Activated naive CD4-positive, alpha-beta T cell treated with anti-CD3 and anti-CD28 coated beads for 36 hours (primary cell): ENCODE data around the gene TMEM179B. TPM values are rescaled to one million over a fixed set of nuclear protein-coding genes. Genes with fewer than 3 reads are reported as not detected.
"Not testable (repeated sequence)": the region's sequence is repeated elsewhere in the genome, so short reads cannot be mapped to it uniquely, and the experiment has no call there.

ENCODE experiments used
- CTCF ChIA-PET: fragments of 350-600 bp; sonication (Branson Sonifier 250); formaldehyde crosslinking; loops from one replicate; lab custom pipeline; 2021; ENCODE audit warnings: antibody characterized with exemption; lab: Charles Lee
- DNase-seq: peaks from one replicate; pipeline ENCODE4 v3.0.0-alpha.2; 2020
- H3K27ac Mint-ChIP-seq: one replicate; pipeline ENCODE4 v1.8.0; 2021; ENCODE audit warnings: mild to moderate bottlenecking, mixed read lengths
- H3K27me3 Mint-ChIP-seq: one replicate; pipeline ENCODE4 v1.8.0; 2021; ENCODE audit warnings: low read depth, mixed read lengths
- H3K36me3 Mint-ChIP-seq: one replicate; pipeline ENCODE4 v1.8.0; 2021; ENCODE audit warnings: low read depth, mixed read lengths
- H3K4me1 Mint-ChIP-seq: one replicate; pipeline ENCODE4 v1.8.0; 2021; ENCODE audit warnings: low read depth, mixed read lengths
- H3K4me3 Mint-ChIP-seq: one replicate; pipeline ENCODE4 v1.8.0; 2021; ENCODE audit warnings: mild to moderate bottlenecking, moderate library complexity, mixed read lengths
- H3K9me3 Mint-ChIP-seq: one replicate; pipeline ENCODE4 v1.8.0; 2021; ENCODE audit warnings: mixed read lengths
- intact Hi-C: fragments of 100-400 bp; cut with micrococcal nuclease; formaldehyde crosslinking; loops from one replicate; pipeline ENCODE4 v1.15.1; 2023
- total RNA-seq, 2 experiments: library from RNA; stranded (reverse); gene quantifications; one replicate each; pipeline ENCODE4 v1.2.3, GENCODE V29; 2021

Gene TMEM179B, protein sequence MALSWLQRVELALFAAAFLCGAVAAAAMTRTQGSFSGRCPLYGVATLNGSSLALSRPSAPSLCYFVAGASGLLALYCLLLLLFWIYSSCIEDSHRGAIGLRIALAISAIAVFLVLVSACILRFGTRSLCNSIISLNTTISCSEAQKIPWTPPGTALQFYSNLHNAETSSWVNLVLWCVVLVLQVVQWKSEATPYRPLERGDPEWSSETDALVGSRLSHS
- 10 to 100 TPM; 13.9 to 15.2 TPM for total RNA-seq

- DNase-seq = peak; percentile 99
- H3K9me3 Mint-ChIP-seq = no peaks in the 10 kb centered on the region
- peaks cover 17% of the 10 kb centered on the region for H3K36me3 Mint-ChIP-seq
- H3K4me3 Mint-ChIP-seq = peak within 1 kb of the TSS; percentile 92
- CTCF ChIA-PET = interaction anchor here (0.5 to 3.9 kb wide), 28 partner anchors 9 to 236 kb away, joined by 3 to 53 read pairs (median 6); partner anchors contain the start of genes HNRNPUL2, NXF1, STX5 and TAF6L
- intact Hi-C loops = loop anchor here (1.0 to 5.0 kb wide), 10 partner anchors 16 to 235 kb away; partner anchors contain the start of genes NXF1, POLR2G, TAF6L and TTC9C
- H3K27ac Mint-ChIP-seq = peak within 1 kb of the TSS; percentile 93
- peaks cover 47% of the 10 kb centered on the region for H3K4me1 Mint-ChIP-seq
- no peaks in the 10 kb centered on the region for H3K27me3 Mint-ChIP-seq
Observed at GRCh38 chr11:62787005-62787759, at the start of gene TMEM179B. TMEM179B (plus strand) TSS chr11:62787402; CDS start chr11:62787432, 30 bp downstream.

DNA sequence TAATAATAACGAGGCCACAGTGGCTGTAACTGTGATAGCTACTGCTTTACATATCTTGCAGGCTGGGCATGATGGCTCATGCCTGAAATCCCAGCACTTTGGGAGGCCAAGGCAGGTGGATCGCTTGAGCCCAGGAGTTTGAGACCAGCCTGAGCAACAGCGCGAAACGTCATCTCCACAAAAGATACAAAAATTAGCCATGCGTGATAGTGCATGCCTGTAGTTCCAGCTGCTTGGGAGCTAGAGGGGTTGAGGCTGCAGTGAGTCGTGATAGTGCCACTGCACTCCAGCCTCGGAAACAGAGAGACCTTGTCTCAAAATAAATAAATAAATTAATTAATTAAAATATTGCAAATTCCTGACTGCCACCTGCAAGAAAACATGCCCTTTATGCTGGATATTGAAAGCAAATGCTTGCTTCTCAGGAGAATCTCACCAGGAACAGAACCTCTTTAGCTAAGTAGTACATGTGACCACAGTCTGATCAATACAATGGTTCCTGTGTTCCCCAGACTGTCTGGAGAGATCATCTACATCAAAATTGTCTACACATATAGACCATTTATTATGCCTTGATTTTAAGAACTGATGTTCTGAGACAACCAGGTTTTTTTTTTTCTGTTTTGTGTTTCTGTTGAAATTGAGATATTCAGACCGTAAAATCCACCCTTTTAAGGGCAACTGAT is 39.6 kb upstream of the TMEM179B start:
- CTCF ChIA-PET = interaction anchor here (0.6 to 1.4 kb wide), 4 partner anchors 15 to 120 kb away, joined by 3 to 4 read pairs (median 4); no protein-coding TSS in a partner anchor
- no peak overlapping the region for H3K27ac Mint-ChIP-seq

DNA sequence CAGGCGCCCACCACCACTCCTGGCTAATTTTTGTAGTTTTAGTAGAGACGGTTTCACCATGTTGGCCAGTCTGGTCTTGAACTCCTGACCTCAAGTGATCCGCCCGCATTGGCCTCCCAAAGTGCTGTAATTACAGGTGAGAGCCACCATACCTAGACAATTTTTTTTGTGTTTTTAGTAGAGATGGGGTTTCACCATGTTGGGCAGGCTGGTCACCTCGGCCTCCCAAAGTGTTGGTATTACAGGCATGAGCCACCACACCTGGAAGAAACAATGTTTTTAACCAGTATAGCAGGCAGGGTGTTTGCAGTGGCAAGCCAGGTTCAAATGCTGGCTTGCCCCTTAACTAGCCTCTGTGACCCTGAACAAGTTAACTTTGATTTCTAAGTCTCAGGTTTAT is 37.3 kb upstream of the TMEM179B start:
- H3K4me3 Mint-ChIP-seq, H3K27ac Mint-ChIP-seq, H3K27me3 Mint-ChIP-seq, DNase-seq, CTCF ChIA-PET, H3K9me3 Mint-ChIP-seq, intact Hi-C loops, H3K36me3 Mint-ChIP-seq: not testable (repeated sequence)
- peaks cover 40% of the 10 kb centered on the region for H3K4me1 Mint-ChIP-seq

More for the DNA sequence above, 39.6 kb upstream of the TMEM179B start:
- Mint-ChIP-seq H3K36me3 (peaks cover 2% of the 10 kb centered on the region), H3K4me3 (no peak overlapping the region), H3K27me3 (no peaks in the 10 kb centered on the region), H3K9me3 (no peaks in the 10 kb centered on the region), H3K4me1 (peaks cover 26% of the 10 kb centered on the region)
- no peak for DNase-seq
- intact Hi-C loops = no loop called here

DNA sequence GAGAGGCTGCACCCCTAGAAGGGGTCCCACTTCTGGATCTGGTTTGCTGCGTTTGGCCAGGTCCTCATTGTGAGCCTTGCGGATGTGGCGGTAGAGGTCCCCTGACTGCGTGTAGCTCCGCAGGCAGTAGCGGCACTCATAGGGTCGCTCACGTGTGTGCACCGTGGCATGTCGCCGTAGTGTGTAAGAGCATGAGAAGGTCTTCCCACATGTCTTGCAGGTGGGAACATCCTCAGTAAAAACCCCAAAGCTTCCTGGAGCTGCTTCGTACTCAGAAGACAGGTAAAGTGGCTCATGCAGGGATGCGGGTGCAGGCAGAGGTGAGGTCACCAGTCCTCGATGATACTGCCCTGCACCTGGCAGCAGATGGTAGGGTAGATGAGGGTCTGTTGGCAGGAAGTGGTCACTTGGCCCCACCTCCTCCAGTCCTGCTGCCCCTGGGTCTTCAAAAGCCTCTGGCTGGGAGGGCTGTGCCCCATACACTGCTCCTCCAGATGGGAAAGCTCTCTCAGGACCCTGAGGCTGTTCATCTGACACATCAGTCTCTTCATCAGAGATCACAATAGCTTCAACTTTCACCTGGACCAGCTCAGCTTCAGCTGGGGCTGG is 34.9 kb upstream of the TMEM179B start:
- H3K9me3 Mint-ChIP-seq = no peaks in the 10 kb centered on the region
- H3K4me1 Mint-ChIP-seq = peaks cover 40% of the 10 kb centered on the region
- CTCF ChIA-PET = interaction anchor here (1.9 to 3.6 kb wide), 2 partner anchors 18 to 34 kb away, joined by 16 to 18 read pairs; partner anchors contain the start of genes TAF6L and TMEM179B
- no peak overlapping the region for H3K27ac Mint-ChIP-seq
- intact Hi-C loops = no loop called here
- peaks cover 2% of the 10 kb centered on the region for H3K36me3 Mint-ChIP-seq
- peak overlapping the region; percentile 21 for H3K4me3 Mint-ChIP-seq
- H3K27me3 Mint-ChIP-seq = no peaks in the 10 kb centered on the region
- DNase-seq = no peak

- Mint-ChIP-seq H3K36me3 (peaks cover 2% of the 10 kb centered on the region), H3K27me3 (no peaks in the 10 kb centered on the region), H3K4me3 (peak overlapping the region; percentile 98), H3K4me1 (peaks cover 38% of the 10 kb centered on the region), H3K27ac (peak overlapping the region; percentile 96), H3K9me3 (no peaks in the 10 kb centered on the region)
- intact Hi-C loops = loop anchor here (1.0 kb wide), 1 partner anchor 8 kb away; the partner anchor contains the start of gene POLR2G
- no peak for DNase-seq
- CTCF ChIA-PET = interaction anchor here (1.0 to 3.6 kb wide), 6 partner anchors 9 to 59 kb away, joined by 3 to 18 read pairs (median 6); partner anchors contain the start of genes HNRNPUL2, TAF6L and TMEM179B
Observed at GRCh38 chr11:62752994-62753735, 34.0 kb upstream of the TMEM179B start.

DNA sequence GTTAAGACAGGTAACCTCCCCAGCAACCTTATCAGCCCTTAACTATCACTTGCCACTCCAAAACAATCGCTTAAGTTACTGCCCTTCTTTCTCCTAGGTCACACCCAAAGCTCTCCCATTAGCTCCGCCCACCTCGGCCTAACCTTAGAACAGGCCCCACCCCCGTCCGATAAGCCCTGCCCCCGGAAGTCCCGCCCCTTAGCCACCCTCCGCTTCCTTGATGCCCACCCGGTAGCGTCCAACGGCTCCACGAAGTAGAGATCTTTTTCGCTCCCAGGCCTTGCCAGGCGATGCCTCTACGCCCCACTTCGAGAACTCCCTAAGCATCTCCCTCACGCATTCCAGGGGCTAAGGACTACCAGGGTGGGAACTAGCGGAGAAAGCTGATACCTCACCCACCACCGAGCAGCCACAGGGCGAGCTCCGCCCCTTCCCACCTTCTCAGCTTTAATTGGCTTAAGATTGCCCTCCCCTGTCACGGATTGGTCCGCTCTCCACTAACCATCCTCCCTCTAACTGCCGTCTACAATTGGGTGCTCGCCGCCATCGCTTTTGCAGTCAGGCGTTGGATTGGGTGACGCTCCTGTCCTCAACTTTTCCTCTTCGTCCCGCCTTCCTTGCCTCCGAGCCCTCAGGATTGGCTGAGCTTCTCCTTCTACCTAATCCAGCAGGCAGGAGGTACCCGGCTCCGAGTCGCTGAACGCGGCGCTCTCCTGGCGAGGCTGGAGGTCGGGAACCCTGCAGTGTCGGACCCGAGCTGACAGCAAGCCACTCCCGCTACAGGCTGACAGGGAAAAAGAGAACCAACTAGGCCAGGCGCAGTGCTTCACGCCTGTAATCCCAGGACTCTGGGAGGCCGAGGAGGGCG is 33.2 kb upstream of the TMEM179B start, which contains the start of gene ZBTB3:
Gene ZBTB3 (minus strand): TSS at position 425 of the 868 bp plus-strand sequence. CDS start 496 bp downstream, outside the sequence.
- intact Hi-C loops = loop anchor here (1.0 kb wide), 5 partner anchors 7 to 45 kb away; partner anchors contain the start of genes HNRNPUL2, POLR2G and TAF6L
- Mint-ChIP-seq H3K27ac (peak within 1 kb of the TSS; percentile 96), H3K4me3 (peak within 1 kb of the TSS; percentile 98), H3K27me3 (no peaks in the 10 kb centered on the region), H3K9me3 (no peaks in the 10 kb centered on the region), H3K4me1 (peaks cover 34% of the 10 kb centered on the region), H3K36me3 (peaks cover 2% of the 10 kb centered on the region)
- CTCF ChIA-PET = interaction anchor here (0.5 to 3.6 kb wide), 10 partner anchors 8 to 280 kb away, joined by 3 to 18 read pairs (median 4); partner anchors contain the start of genes HNRNPUL2, TAF6L, TMEM179B and TUT1
- peak; percentile 99 for DNase-seq

DNA sequence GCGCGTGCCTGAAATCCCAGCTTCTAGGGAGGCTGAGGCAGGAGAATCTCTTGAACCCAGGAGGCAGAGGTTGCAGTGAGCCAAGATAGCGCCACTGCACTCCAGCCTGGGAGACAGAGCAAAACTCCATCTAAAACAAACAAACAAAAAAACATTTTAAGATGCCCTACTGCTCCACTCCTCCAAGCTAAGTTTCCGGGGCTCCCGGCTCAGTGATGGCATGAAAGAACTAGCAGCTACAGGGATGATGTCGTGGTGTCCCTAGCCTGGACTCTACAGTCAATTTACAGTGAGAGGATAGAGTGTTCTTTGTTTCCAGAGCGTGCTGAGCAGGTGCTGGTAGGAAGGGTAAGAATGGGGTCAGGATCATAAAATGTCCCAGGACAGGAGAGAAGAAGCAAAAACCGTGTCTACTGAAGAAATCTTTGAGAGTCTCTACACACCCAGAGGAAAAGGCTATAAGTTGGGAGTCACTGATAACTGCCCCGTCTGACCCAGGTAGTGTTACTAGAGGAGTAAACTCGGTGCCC is 32.1 kb upstream of the TMEM179B start:
- Mint-ChIP-seq H3K27ac (no peak overlapping the region), H3K4me3 (peak overlapping the region; percentile 98), H3K36me3 (peaks cover 2% of the 10 kb centered on the region), H3K9me3 (no peaks in the 10 kb centered on the region), H3K27me3 (no peaks in the 10 kb centered on the region), H3K4me1 (peaks cover 25% of the 10 kb centered on the region)
- DNase-seq = no peak
- CTCF ChIA-PET = interaction anchor here (1.2 to 3.6 kb wide), 2 partner anchors 13 to 31 kb away, joined by 4 to 16 read pairs; partner anchors contain the start of gene TMEM179B
- intact Hi-C loops = no loop called here

DNA sequence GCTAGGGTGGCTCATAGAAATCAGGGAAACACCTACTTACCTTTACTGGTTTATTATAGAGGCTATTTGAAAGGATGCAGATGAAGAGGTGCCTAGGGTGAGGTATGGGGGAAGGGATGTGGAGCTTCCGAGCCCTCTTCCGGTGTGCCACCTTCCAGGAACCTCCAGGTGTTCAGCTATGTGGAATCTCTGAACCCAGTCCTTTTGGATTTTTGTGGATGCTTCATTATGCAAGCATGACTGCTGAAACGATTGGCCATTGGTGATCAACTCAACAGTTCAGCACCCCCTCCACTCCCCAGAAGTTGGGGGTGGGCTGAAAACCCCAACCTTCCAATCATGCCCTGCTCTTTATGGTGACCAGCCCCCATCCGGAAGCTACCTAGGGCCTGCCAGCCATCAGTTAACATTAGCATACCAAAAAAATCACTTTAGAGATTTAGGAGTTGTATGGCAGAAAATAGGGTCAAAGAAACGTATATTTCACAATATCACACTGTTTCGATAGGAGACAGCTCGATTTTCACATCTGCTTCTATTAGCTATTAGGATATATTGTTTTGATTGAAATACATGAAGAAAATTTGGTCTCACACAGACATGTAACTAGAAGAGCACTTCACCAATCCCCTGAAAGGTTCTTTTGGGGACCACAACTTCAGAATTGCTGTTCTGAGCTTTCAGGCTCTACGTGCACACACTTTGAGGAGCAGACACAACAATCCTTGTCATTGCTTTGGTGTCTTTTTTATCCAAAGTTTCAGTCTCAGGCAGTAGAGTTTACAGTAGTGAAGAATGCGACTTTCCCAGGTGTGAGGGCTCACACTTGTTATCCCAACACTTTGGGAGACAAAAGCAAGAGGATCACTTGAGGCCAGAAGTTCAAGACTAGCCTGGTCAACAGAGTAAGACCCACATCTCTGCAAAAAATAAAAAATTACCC is 29.1 kb upstream of the TMEM179B start:
- DNase-seq = no peak
- H3K36me3 Mint-ChIP-seq = peaks cover 4% of the 10 kb centered on the region
- no peak overlapping the region for H3K27ac Mint-ChIP-seq
- intact Hi-C loops = no loop called here
- no peaks in the 10 kb centered on the region for H3K27me3 Mint-ChIP-seq
- CTCF ChIA-PET = interaction anchor here (1.0 kb wide), 1 partner anchor 12 kb away, joined by 3 read pairs; no protein-coding TSS in a partner anchor
- no peaks in the 10 kb centered on the region for H3K9me3 Mint-ChIP-seq
- peaks cover 26% of the 10 kb centered on the region for H3K4me1 Mint-ChIP-seq
- H3K4me3 Mint-ChIP-seq = no peak overlapping the region

GRCh38 chr11:62760867-62761227 is 26.4 kb upstream of the TMEM179B start:
- not testable (repeated sequence) for H3K9me3 Mint-ChIP-seq, H3K27me3 Mint-ChIP-seq, DNase-seq
- CTCF ChIA-PET = interaction anchor here (0.8 to 1.5 kb wide), 2 partner anchors 9 to 25 kb away, joined by 3 to 7 read pairs; no protein-coding TSS in a partner anchor
- H3K27ac Mint-ChIP-seq = peak overlapping the region; percentile 73
- intact Hi-C loops = loop anchor here (1.0 to 2.0 kb wide), 7 partner anchors 8 to 170 kb away; partner anchors contain the start of genes HNRNPUL2, SLC3A2, TAF6L and TMEM179B
- H3K4me3 Mint-ChIP-seq = peak overlapping the region; percentile 93
- H3K36me3 Mint-ChIP-seq = peaks cover 10% of the 10 kb centered on the region
- peaks cover 17% of the 10 kb centered on the region for H3K4me1 Mint-ChIP-seq
